ENCODE data around the gene CNEP1R1.

CNEP1R1 gene

GRCh38 chr16:50072730-50073129 lies 47.7 kb downstream of the CNEP1R1 start:
- Histone ChIP-seq H3K4me3 (ENCODE audit: low read depth in 1 of 2, low read length in 1 of 2) (no peak overlapping the region), H3K27ac (no peak overlapping the region), H3K4me1 (ENCODE audit: control insufficient read depth in 1 of 2, insufficient read depth in 1 of 2, low read depth in 1 of 2, low read length in 1 of 2) (peaks cover 0 to under 1% of the 10 kb centered on the region in 2 experiments), H3K36me3 (no peaks in the 10 kb centered on the region), H3K9me3 (no peaks in the 10 kb centered on the region), H3K27me3 (no peaks in the 10 kb centered on the region)
- TF ChIP-seq, protein P1, sequence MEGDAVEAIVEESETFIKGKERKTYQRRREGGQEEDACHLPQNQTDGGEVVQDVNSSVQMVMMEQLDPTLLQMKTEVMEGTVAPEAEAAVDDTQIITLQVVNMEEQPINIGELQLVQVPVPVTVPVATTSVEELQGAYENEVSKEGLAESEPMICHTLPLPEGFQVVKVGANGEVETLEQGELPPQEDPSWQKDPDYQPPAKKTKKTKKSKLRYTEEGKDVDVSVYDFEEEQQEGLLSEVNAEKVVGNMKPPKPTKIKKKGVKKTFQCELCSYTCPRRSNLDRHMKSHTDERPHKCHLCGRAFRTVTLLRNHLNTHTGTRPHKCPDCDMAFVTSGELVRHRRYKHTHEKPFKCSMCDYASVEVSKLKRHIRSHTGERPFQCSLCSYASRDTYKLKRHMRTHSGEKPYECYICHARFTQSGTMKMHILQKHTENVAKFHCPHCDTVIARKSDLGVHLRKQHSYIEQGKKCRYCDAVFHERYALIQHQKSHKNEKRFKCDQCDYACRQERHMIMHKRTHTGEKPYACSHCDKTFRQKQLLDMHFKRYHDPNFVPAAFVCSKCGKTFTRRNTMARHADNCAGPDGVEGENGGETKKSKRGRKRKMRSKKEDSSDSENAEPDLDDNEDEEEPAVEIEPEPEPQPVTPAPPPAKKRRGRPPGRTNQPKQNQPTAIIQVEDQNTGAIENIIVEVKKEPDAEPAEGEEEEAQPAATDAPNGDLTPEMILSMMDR (IDR thresholded peaks at IDR 0.05) = no peak

DNA sequence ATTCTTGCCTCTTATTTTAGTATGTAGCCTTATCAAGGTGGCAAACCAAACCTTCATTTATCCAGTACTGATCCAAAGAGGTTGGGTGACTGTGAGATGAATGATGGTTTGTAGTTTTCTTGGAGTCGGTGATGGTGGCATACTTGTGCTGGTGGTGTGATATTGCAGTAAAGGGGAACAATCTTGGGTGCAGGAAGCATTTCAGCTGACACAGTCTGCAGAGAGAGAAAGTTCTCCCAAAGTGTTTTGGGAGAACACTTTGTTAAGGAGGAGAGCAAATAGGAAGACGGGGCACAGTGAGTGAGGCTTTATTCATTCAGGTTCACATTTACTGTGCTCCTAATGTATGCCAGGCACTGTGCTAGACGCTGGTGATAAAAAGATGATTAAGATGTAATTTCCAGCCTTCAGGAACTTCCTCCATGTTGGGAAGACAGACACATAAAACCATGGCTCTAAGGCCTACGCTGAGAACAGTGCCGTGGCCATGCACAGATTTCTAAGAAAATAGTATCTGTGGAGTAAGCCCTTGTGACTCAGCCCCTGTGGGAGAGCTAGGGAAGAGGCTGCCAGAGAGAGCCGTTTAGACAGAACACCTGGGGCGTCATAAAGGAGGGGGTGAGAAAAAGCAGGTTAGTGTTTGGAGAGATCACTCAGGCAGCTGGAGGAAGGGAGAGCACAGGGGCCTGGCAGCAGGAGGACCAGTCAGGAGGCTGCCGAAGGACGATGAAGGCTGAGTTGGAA lies 54.5 kb downstream of the CNEP1R1 start:
- no peaks in the 10 kb centered on the region for H3K4me1 ChIP-seq (ENCODE audit: control insufficient read depth in 1 of 2, insufficient read depth in 1 of 2, low read depth in 1 of 2, low read length in 1 of 2)
- peaks cover 10% of the 10 kb centered on the region for H3K36me3 ChIP-seq
- H3K4me3 ChIP-seq (ENCODE audit: low read depth in 1 of 2, low read length in 1 of 2) = no peak overlapping the region
- no peaks in the 10 kb centered on the region for H3K27me3 ChIP-seq
- TF ChIP-seq, protein P1 (IDR thresholded peaks at IDR 0.05) = no peak
- no peak overlapping the region for H3K27ac ChIP-seq
- no peaks in the 10 kb centered on the region for H3K9me3 ChIP-seq

DNA sequence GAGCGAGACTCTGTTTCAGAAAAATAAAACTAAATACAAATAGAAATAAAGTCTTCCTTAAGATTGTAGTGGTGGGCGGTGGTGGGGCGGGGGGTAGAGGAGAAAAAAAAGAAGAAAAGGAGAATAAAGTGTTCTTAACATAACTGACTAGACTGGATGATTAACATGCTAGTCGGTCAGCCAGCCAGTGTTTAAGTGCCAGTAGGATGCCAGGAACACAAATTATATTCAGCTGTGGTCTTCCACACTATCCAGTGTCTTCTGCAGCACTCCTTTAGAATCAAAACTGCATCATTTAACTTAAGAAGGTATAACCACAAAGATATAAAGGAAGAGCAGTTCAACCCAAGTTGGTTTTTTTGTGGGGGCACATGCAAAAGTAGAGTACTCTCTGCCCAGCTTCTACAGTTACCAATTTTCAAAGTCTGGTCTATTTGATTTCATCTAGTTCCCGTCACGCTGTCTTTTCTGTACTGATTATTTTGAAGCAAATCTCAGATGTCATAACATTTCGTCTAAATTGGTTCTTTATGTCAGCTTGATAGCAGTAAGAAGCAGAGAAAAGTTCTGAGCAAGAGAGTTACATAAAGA lies 56.5 kb downstream of the CNEP1R1 start:
- TF ChIP-seq, protein P1 (IDR thresholded peaks at IDR 0.05) = no peak
- Histone ChIP-seq H3K4me3 (ENCODE audit: low read depth in 1 of 2, low read length in 1 of 2) (no peak overlapping the region), H3K27me3 (no peaks in the 10 kb centered on the region), H3K4me1 (ENCODE audit: control insufficient read depth in 1 of 2, insufficient read depth in 1 of 2, low read depth in 1 of 2, low read length in 1 of 2) (no peaks in the 10 kb centered on the region), H3K9me3 (no peaks in the 10 kb centered on the region), H3K27ac (no peak overlapping the region), H3K36me3 (peaks cover 11% of the 10 kb centered on the region)

DNA sequence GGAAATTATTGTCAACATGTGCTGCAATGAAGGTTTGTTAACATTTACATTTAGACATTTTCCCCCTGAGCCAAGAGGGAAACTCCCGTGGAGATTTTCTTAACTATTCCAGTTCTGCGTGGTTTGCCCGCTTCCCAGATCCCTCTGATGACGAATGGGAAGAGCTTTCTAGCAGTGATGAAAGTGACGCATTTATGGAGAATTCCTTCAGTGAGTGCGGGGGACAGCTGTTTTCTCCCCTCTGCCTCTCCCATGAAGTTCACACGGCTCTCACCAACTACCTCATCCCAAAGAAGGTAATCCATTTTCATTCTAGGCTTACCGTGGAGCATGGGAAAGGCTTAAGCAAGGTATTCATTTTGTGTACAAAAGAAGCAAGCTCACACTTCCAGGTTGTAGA lies 59.0 kb downstream of the CNEP1R1 start:
- H3K36me3 ChIP-seq = peaks cover 11% of the 10 kb centered on the region
- no peaks in the 10 kb centered on the region for H3K4me1 ChIP-seq (ENCODE audit: control insufficient read depth in 1 of 2, insufficient read depth in 1 of 2, low read depth in 1 of 2, low read length in 1 of 2)
- no peaks in the 10 kb centered on the region for H3K9me3 ChIP-seq
- TF ChIP-seq, protein P1 (IDR thresholded peaks at IDR 0.05) = no peak
- H3K27me3 ChIP-seq = no peaks in the 10 kb centered on the region
- no peak overlapping the region for H3K4me3 ChIP-seq (ENCODE audit: low read depth in 1 of 2, low read length in 1 of 2)
- no peak overlapping the region for H3K27ac ChIP-seq

GRCh38 chr16:50086176-50086575 lies 61.2 kb downstream of the CNEP1R1 start:
- Histone ChIP-seq H3K4me1 (ENCODE audit: control insufficient read depth in 1 of 2, insufficient read depth in 1 of 2, low read depth in 1 of 2, low read length in 1 of 2) (no peaks in the 10 kb centered on the region), H3K27ac (no peak overlapping the region), H3K4me3 (ENCODE audit: low read depth in 1 of 2, low read length in 1 of 2) (no peak overlapping the region), H3K27me3 (no peaks in the 10 kb centered on the region), H3K36me3 (peaks cover 11% of the 10 kb centered on the region), H3K9me3 (no peaks in the 10 kb centered on the region)
- TF ChIP-seq, protein P1 (IDR thresholded peaks at IDR 0.05) = no peak

Measured in neutrophil (primary cell).